GM19043 (cell line): ENCODE results near the gene MYOM3.

Experiments used
- ATAC-seq: cut with Tn5 transposase; IDR thresholded peaks from one replicate; pipeline ENCODE4 v1.9.1; 2021; ENCODE audit warnings: low read depth; ENCODE audit not compliant: unreplicated experiment

MYOM3 gene

DNA sequence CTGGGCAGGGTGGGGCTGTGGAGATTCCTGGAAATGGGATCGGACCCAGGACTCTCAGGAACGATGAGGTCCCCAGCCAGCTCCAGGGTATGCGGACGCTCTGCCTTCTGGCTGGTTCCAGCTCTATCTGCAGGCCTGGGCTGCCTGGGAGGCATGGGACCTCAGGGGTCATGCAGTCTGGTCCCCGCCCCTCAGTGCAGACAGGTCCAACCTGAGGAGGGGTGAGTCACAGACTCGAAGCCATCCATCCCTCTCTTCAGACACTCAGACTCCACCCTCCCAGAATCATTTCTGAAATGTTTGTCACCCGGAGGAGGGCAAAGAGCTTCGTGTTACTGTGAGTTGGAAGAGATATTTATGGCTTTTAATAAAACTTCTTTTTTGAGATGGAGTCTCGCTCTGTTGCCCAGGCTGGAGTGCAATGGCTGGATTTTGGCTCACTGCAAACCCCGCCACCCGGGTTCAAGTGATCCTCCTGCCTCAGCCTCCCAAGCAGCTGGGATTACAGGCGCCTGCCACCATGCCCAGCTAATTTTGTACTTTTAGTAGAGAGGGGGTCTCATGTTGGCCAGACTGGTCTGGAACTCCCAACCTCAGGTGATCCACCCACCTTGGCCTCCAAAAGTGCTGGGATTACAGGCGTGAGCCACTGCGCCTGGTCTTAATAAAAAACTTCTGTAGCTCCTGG, 5.9 kb upstream of the MYOM3 start:
- ATAC-seq: no peak

DNA sequence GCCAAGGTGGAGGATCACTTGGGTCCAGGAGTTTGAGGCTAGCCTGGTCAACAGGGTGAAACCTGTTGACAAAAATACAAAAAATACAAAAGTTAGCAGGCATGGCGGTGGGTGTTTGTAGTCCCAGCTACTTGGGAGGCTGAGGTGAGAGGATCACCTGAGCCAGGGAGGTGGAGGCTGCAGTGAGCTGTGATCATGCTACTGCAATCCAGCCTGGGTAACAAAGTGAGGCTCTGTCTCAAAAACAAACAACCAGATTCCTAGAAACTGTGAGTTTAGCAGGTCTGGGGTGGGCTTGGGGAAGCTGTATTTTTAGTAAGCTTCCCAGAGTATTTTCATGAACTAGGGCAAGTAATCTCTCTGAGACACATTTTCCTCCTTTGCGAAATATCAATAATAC, 5.2 kb upstream of the MYOM3 start:
- ATAC-seq: no peak

DNA sequence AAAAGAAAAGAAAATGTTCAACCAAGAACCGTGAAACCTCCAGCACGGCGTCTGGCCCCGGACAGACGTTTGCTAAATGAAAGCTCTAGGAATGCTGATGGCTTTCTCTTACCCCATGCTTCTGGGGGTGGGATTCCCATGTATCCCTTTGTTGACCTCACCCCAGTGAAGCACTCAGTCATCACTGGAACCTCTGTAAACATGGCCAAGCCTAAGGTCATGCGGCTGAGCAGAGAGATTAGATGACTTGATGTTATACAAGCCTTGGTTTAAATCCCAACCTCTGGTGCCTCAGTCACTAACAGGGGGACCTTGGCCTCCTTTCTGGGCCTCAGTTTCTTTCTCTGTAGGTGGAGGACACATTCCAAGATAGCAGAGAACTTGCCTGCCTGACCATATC, 2.8 kb upstream of the MYOM3 start:
- no peak for ATAC-seq

DNA sequence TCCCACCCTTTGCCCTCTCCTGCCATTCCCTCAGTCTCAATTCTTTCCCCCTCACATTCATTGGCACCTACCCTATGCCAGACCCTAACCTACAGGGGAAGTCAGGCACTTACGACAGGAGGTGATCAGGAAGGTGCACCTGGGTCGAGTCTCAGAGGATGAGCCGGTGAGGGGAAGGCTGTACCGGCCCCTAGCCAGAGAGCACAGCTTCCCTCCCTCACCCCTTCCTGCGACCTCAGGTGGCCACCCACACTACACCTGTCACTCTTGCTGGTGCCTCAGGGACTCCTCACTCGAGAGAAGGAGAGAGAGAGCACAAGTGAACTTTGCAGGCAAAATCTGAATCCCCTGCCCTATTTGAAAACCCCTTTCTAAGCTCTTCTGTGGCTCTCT, 1.7 kb upstream of the MYOM3 start:
- ATAC-seq: no peak

DNA sequence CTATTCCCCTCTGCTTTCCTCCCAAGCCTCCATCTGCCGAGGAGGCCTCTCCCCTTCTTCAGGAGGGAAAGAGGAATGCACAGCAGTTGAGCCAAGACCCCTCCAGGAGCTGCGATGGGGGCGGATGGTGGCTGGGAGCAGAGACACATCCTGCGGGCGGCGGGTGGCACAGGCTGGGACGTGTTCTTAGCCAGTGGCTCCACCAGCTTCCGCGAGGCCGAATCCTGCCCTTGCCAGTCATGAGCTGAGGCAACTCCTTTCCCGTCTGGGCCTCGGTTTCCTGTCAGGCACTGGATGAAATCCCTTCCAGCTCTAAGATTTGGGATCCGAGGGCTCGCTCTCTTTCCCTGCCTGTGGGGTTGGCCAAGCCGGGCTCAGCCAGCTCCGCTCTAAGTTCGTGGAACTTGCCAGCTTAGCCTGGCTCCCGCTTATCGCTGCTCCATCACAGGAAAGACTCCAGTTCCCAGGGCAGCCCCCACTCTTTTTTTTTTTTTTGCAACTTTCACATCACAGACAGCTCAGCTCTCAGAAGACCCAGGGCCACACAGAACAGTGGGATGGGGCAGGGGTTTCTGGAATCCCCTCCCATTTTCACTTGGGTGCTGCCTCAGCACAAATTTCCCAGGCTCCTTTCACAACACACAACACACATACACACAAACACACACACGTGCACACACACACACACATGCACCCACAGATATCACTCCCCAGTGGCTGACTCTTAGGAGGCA, 506 bp downstream of the MYOM3 start:
- no peak for ATAC-seq

DNA sequence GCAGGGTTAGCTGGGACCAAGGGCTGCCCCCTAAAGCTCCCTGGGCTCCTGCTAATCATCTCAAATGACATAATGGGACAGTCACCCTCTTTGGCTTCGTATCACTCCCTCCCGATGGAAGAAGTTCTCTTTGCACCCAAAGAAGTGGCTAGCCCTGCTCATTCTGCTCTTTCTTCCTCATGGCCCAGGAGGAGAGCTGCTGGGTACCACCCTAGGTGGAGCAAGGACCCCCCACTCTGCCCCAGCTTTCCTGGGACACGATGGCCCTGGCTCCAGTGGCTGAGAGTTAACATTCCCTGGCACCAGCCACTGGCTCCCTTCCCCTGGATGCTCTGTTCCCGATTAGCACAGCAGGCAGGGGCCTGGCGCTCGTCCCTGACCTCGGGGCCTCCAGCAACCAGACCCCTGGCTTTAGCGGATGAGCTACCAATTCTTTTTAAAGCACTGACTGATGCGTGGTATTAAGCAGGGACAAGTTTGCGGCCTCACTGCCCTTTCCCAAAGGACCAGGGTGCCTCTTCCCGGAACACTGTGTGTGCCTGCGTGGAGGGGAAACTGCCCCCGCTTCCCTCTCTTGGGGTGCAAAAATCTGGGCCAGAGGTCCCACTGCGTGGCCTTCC, 1.2 kb downstream of the MYOM3 start:
- ATAC-seq: no peak

DNA sequence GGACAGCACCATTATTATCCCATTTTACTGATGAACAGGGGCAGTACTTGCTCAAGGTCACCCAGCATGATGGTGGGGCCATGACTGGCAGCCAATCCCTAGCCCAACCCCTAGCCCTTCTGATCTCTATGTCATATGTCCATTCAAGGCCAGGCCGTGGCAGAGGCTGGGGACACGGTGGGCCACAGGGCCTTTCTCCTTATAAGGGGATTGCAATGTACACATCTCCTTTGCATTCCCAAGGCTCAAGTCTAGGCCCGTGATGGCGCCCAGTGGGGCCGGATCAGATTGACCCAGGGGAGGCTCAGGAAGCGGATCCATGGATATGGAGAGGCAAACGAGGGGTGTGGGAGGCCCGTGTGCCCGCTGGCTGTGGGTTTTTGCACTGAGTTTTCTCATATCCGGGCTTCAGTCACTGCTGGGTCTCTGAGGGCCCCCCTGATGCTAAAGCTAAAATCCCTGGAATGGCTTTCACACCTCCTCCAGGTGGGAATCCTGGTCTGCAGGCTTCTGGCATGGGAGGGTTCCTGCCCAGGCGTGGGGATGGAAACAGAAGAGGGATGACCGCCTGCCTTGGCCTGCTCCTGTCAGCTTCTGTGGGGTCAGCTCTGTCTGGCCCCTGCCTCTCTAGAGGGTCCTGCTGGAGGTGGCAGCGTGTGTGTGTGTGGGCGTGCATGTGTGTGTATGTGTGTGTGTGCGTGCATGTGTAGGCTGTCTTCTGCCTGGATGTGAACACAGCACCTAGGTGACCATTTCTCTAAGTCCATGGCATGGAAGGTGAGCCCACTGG, 2.1 kb downstream of the MYOM3 start:
- ATAC-seq: no peak

DNA sequence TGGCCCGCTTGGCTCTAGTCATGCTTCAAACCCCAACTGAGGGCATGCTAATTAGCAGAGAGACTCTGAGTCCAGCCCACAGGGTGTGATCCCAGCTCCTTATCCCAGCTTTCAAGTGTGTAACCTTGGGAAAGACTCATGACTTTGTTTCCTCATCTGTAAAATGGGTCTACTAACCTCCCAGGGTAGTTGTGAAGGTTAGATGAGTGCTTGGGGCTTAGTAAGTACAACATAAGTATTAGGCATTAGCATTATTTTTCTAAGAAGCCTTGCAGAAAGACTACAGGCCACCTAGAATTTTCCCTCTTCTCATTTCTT, 2.8 kb downstream of the MYOM3 start:
- no peak for ATAC-seq

DNA sequence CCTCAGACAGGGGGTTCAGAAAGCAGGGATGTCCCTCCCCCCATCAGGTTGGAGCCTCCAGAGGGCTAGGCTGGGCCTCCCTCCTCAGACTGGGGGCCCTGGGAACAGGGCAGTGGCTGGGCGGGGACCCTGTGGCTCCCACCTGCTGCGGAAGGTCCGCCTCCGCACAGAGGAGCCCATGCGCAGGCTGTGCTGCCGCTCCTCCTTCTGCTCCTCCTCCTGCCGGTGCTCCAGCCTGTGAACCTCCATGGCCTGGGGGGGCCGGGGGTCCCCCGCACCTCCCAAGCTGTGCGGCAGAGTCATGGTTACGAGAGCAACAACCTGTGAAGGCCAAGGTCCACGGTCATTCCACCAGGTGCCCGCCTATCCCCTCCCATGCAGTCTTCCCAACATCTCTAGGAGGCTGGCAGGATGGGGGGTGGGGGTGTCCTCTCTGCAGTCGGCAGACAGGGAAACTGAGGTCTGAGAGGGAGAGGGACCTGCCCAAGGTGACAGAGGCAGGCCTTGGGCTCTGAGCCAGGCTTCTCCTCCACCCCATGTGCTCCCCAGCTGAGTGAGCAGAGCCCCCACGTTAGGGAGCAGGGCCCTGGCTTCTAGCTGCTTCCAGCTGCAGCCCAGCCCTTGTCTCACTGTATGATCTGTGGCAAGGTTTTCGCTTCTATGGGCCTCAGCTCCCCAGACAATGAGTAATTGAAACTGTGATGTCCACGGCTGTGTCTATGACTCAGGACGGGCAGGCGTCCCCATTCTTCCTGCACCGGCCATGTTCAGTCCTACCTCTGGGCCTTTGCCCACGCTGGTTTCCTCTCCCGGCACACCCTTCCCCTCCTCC, 3.4 kb downstream of the MYOM3 start:
- no peak for ATAC-seq

DNA sequence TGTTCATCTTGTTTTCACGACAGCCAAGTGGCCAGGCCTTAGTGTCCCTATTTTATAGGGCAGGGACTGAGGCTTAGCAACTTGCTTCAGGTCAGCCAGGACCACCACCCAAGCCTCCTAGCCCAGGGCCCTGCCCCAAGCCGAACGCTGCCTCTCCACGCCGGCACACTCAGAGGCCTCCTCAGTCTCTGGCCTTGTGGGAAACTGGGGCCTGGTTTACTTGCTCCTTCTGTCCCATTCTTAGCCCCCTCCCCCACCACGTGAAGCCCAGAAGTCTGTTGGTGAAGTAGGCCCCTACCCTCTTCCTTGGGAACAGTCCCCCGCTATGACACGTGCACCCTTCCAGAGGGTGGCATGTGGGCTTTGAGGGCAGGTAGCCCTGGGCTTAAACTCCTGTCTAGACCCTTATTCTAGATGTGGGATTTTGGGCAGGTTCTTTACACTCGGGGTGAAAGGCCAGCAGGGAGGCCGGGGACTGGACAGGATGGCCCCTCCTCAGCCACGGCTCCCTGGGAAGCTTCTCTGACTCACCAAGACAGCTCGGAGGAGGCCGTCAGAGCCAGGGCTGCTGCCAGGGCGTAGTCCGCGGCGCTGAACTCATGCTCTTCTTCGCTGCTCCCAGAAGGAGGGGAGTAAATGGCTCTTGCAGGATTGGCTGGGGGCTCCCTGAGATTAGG, 4.3 kb downstream of the MYOM3 start:
- ATAC-seq: no peak

DNA sequence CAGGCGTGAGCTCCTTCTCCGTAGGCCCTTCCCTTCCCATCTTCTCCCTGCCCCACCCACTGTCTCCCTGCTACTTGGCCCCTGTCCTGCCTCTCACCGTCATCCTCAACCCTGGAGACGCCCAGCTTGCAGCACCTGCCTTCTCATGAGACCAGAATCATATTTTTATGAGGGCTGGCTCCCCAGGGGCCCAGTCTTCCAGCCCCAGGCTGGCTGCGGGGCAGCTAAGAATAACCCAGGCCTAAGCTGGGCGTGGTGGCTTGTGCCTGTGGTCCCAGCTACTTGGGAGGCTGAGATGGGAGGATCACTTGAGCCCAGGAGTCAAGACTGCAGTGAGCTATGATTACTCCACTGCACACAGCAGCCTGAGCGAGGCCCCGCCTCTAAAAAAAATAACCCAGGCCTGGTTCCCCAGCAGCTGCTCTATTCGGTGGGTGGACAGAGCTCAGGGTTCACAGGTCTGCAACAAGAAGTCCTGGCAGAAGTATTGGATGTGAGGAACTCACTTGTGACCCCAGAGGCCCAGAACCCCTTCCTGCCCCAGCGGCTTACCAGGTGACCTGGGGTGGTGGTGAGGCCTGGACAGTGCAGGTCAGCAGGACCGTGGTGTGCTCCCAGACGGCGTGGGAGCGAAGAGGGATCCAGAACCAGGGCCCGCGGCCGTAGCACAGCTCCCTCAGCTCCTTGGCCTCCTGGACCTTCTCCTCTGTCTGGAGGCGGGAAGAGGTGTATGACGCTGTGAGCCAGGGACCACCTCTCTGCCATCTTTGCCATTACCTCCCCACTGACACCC, 6.4 kb downstream of the MYOM3 start:
- no peak for ATAC-seq

DNA sequence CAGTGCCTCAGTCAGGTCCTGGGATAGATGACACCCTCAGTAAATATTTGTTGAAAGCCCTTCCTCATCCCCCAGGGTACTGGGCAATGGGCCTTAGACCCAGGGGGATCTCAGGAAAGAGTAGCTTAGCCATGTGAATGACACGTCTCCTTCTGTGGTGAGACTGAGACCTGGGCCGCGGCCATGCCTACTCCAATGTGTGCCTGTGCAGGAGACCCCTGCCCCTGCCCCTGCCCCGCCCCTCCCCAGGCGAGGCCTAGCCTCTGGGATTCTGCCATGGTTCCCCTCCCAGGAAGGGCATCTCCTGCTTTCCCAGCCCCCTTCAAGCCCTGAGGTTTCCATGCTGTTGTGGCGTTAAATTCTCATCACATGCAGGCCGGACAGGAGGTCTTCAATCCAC, 7.1 kb downstream of the MYOM3 start:
- no peak for ATAC-seq

DNA sequence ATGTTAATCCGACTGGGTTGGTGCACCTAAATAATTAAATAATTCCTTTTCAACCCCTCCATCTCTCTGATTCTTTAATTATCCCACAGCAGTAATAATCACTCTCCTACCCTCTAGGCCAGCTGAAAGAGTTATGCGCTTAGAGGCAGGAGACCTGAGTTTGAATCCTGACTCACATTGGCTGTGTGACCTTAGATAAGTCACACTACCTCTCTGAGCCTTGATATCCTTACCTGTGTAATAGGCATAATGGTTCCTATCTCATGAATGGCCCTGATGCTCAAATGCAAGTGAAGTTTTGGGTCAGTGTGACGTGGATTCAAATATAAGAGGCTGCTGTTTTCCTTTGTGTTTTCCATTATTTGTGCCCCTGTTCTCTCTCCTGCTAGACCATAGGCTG, 8.1 kb downstream of the MYOM3 start:
- ATAC-seq: no peak

DNA sequence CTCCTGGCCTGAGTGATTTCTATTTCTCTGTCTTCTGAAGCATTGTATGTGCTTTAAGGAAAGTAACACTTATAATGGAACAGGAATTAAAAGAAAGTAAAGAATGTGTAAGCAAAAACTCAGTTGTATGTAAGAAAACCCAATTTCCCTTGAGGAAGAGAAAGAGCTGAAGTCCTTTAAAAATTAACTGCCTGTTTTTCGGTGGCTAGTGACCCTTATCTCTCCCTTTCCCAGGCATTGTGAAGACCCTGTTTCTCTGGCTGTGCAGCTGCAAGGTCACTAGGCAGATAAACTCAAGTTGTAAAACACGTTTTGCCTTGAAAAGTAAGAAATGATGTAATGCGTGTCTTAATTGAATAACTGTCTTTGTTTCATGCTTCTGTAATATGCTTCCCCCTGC, 8.5 kb downstream of the MYOM3 start:
- ATAC-seq: no peak

DNA sequence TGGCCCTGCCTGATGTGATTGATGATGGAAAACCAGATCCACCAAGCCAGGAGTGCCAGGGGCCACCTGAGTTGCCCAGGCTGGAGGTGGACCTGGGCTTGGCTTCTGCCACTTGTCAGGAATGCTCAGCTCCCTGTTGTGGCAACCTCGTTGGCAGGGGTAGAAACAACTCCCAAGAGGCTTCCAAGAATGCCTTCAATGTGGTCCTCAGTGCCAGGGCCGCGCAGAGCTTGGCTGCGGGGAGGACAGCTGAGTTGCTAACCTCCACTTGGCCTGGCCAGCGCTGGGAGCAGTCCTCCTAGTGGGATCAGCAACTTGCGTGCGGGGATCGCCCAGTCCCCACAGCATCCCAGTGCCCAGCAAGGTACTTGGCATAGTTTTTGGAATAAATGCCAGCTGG, 9.0 kb downstream of the MYOM3 start:
- ATAC-seq: no peak

DNA sequence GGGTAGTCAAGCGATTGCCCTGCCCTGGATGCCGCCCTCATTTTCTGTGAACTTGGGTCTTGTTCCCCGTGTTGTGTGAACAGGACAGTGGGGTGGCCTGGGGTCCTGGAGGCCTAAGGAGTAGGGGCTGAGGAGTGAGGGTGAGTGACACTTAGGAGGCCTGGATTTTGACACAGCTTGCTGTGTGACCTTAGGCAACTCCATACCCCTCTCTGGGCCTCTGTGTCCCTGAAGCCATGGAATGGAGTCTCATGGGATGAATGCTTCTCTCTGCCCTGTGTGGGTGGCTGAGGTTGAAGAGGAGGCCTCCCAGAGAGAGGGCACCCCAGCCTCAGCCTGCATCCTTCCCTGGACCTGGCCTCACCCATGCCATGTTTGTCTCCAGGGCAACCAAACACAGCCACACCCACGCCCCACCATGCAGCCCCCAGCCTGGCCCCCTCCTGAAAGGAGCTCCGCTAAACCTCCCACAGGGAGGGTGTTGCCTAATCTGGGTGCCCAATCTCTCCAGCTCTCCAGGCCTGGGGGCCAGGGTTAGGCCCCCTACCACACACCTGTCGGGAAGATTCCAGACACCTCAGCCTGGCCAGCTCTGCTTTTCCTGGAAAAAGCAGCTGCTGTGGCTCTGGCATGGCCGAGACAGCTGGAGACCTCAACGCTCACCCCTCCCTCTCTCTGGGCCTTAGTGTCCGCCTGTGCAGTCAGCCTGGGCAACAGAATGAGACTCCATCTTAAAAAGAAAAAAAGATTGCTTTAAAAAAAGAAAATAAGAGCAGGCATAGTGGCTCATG, 9.9 kb downstream of the MYOM3 start:
- ATAC-seq: no peak

DNA sequence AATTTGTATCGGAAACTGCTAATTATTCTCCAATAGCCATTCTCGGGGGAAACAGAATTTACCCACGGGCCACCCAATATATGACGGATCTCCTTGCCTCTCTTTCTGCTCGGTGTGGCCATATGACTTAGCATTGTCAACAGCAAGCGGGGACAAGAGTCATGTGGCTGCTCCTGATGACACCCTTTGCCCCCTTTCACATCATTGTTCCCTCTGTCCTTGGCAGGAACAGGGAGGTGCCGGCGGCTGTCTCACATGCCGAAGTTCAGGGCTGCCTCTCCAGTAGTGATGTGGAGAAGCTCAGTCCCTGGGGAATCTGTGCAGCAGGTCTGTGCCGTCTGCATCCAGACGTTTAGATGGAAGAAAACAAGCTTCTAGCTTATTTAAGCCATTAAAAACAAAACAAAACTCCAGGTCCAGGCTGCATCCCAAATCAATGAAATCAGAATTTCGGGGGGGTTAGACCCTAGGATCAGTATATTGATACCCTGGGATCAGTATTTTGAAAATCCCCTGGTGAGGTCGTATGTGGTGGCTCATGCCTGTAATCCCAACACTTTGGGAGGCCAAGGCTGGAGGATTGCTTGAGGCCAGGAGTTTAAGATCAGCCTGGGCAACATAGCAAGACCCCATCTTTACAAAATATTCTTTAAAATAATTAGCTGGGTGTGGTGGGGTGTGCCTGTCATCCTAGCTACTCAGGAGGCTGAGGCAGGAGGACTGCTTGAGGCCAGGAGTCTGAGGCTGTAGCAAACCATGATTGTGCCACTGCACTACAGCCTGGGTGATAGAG, 10.8 kb downstream of the MYOM3 start:
- ATAC-seq: no peak
